Central memory CD8-positive, alpha-beta T cell (primary cell): ENCODE data around the gene DLGAP1.

Experiments
- ATAC-seq: fragments of 150-1000 bp; cut with Tn5 transposase; replicated peaks from 2 replicates; pipeline ENCODE4 v1.10.0; 2022; ENCODE audit warnings: mild to moderate bottlenecking, moderate FRiP score, moderate number of reproducible peaks; ENCODE audit not compliant: poor library complexity, severe bottlenecking; ENCODE audit errors: extremely low read depth
- DNase-seq, 2 donors: peaks; one replicate each; pipeline ENCODE4 v3.0.0; 2021; ENCODE audit warnings: low spot score in 2 of 2
- H3K27ac Mint-ChIP-seq: one replicate; pipeline ENCODE4 v1.8.0; 2022; ENCODE audit warnings: low read depth, mild to moderate bottlenecking, moderate library complexity, mixed read lengths
- H3K27me3 Mint-ChIP-seq: one replicate; pipeline ENCODE4 v1.8.0; 2022; ENCODE audit warnings: mixed read lengths
- H3K36me3 Mint-ChIP-seq: one replicate; pipeline ENCODE4 v1.8.0; 2022; ENCODE audit warnings: mild to moderate bottlenecking, moderate library complexity, mixed read lengths; ENCODE audit not compliant: insufficient read depth
- H3K4me1 Mint-ChIP-seq: one replicate; pipeline ENCODE4 v1.8.0; 2022; ENCODE audit warnings: mixed read lengths
- H3K4me3 Mint-ChIP-seq: one replicate; pipeline ENCODE4 v1.8.0; 2022; ENCODE audit warnings: mild to moderate bottlenecking, moderate library complexity, mixed read lengths
- H3K9me3 Mint-ChIP-seq: one replicate; pipeline ENCODE4 v1.8.0; 2022; ENCODE audit warnings: mixed read lengths

Gene DLGAP1

DNA sequence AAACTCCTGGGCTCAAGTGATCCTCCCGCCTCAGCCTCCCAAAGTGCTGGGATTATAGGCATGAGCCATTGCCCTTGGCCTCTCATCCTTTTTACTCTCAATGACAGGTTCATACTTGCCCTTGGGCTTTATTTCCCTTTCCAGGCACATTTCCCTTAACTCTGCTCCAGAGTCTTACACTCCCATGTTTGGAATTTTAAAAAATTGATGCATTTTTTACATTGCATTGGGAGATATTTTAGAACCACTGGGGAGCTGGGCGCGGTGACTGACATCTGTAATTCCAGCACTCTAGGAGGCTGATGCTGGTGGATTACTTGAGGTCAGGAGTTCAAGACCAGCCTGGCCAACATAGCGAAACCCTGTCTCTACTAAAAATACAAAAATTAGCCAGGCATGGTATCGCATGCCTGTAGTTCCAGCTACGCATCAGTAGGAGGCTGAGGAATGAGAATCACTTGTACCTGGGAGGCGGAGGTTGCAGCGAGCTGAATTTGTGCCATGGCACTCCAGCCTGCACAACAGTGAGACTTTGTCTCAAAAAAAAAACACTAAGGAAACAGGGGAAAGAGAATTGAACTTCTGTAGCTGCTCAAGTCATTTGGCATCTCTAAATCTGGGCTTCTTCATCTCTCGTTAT is 986.9 kb downstream of the DLGAP1 start:
- Mint-ChIP-seq H3K36me3 (peaks cover 4% of the 10 kb centered on the region), H3K9me3 (no peaks in the 10 kb centered on the region), H3K4me1 (peaks cover 23% of the 10 kb centered on the region), H3K4me3 (no peak overlapping the region), H3K27ac (no peak overlapping the region), H3K27me3 (no peaks in the 10 kb centered on the region)
- ATAC-seq: no peak
- DNase-seq: no peak

DNA sequence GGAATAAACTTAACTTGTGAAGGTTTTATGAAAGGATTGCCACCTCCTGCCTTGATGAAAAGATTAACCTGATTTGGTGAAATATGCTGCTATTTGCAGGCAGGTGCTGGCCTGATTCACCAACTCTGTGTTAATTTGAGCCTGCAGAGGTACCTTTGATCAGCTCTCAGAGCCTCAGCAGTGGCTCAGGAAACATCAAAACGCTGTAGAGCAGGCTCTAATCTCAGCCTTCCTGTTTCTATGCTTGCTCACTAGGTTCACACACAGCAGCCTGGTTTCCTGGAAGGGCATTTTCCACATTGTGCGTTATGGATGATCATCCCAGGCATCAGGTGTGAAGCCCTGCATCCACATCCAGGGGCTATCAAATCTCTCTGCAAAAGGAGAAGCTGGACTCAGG is 988.2 kb downstream of the DLGAP1 start:
- no peaks in the 10 kb centered on the region for H3K27me3 Mint-ChIP-seq
- peaks cover 27% of the 10 kb centered on the region for H3K4me1 Mint-ChIP-seq
- ATAC-seq (no peak), DNase-seq (no peak)
- H3K4me3 Mint-ChIP-seq: no peak overlapping the region
- H3K36me3 Mint-ChIP-seq: peaks cover 4% of the 10 kb centered on the region
- H3K9me3 Mint-ChIP-seq: no peaks in the 10 kb centered on the region
- no peak overlapping the region for H3K27ac Mint-ChIP-seq

- no peaks in the 10 kb centered on the region for H3K9me3 Mint-ChIP-seq
- H3K4me3 Mint-ChIP-seq: peak overlapping the region; percentile 25
- peaks cover 27% of the 10 kb centered on the region for H3K4me1 Mint-ChIP-seq
- H3K27me3 Mint-ChIP-seq: no peaks in the 10 kb centered on the region
- ATAC-seq (no peak), DNase-seq (no peak)
- no peak overlapping the region for H3K27ac Mint-ChIP-seq
- peaks cover 4% of the 10 kb centered on the region for H3K36me3 Mint-ChIP-seq
Observed at GRCh38 chr18:3466045-3466444, 989.1 kb downstream of the DLGAP1 start.

GRCh38 chr18:3463051-3463450 is 992.1 kb downstream of the DLGAP1 start:
- H3K4me1 Mint-ChIP-seq: peaks cover 49% of the 10 kb centered on the region
- no peak for DNase-seq
- H3K27me3 Mint-ChIP-seq: no peaks in the 10 kb centered on the region
- no peak overlapping the region for H3K27ac Mint-ChIP-seq
- H3K36me3 Mint-ChIP-seq: peaks cover 9% of the 10 kb centered on the region
- no peak overlapping the region for H3K4me3 Mint-ChIP-seq
- ATAC-seq: no peak
- H3K9me3 Mint-ChIP-seq: peaks cover 4% of the 10 kb centered on the region

DNA sequence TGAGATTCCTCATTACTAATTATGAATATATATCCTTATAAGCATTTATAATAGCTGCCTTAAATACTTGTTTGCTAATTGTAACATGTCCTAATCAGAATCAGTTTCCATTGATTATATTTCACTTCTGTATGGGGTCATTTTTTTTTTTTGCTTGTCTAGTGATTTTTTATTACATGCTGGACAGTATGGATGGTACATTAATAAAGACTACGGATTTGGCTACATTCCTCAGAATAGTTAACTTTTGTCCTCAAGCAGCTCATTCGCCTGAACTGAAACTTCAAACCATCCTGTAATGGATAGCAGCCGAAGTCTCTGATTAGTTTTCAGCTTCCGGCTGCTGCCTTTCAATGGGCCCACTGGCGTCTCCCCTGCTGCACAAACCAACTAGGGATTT is 993.4 kb downstream of the DLGAP1 start:
- Mint-ChIP-seq H3K4me1 (peaks cover 51% of the 10 kb centered on the region), H3K27ac (peak overlapping the region; percentile 51), H3K4me3 (no peak overlapping the region), H3K36me3 (peaks cover 19% of the 10 kb centered on the region), H3K27me3 (no peaks in the 10 kb centered on the region), H3K9me3 (peaks cover 4% of the 10 kb centered on the region)
- ATAC-seq: no peak
- no peak for DNase-seq

- no peak overlapping the region for H3K4me3 Mint-ChIP-seq
- DNase-seq (no peak), ATAC-seq (no peak)
- peaks cover 23% of the 10 kb centered on the region for H3K36me3 Mint-ChIP-seq
- H3K27ac Mint-ChIP-seq: peak overlapping the region; percentile 51
- H3K27me3 Mint-ChIP-seq: no peaks in the 10 kb centered on the region
- H3K9me3 Mint-ChIP-seq: peaks cover 4% of the 10 kb centered on the region
- H3K4me1 Mint-ChIP-seq: peaks cover 49% of the 10 kb centered on the region
Observed at GRCh38 chr18:3460823-3461398, 994.2 kb downstream of the DLGAP1 start.

- no peaks in the 10 kb centered on the region for H3K27me3 Mint-ChIP-seq
- DNase-seq (no peak), ATAC-seq (peak; percentile 37)
- H3K36me3 Mint-ChIP-seq: peaks cover 27% of the 10 kb centered on the region
- peaks cover 4% of the 10 kb centered on the region for H3K9me3 Mint-ChIP-seq
- peak overlapping the region; percentile 96 for H3K27ac Mint-ChIP-seq
- H3K4me1 Mint-ChIP-seq: peaks cover 55% of the 10 kb centered on the region
- H3K4me3 Mint-ChIP-seq: peak overlapping the region; percentile 55
Observed at GRCh38 chr18:3458952-3459853, 995.9 kb downstream of the DLGAP1 start.

- Mint-ChIP-seq H3K36me3 (peaks cover 27% of the 10 kb centered on the region), H3K9me3 (peaks cover 4% of the 10 kb centered on the region), H3K27me3 (no peaks in the 10 kb centered on the region), H3K4me1 (peaks cover 56% of the 10 kb centered on the region), H3K27ac (peak overlapping the region; percentile 96), H3K4me3 (peak overlapping the region; percentile 55)
- peak; percentile 77 for ATAC-seq
- peak in 1 of 2 donors; percentile 18 for DNase-seq
Observed at GRCh38 chr18:3458378-3458777, 996.7 kb downstream of the DLGAP1 start.

DNA sequence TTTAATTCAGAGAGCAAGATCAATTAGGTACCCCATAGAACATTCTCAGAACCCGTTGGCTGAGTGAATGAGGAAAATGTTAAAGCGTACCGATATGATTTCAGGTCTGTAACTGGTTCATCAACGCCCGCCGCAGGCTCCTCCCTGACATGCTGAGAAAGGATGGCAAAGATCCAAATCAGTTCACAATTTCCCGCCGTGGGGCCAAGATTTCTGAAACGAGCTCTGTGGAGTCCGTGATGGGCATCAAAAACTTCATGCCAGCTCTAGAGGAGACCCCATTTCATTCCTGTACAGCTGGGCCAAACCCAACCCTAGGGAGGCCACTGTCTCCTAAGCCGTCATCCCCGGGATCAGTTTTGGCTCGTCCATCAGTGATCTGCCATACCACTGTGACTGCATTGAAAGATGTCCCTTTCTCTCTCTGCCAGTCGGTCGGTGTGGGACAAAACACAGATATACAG is 997.8 kb downstream of the DLGAP1 start:
- no peak for ATAC-seq
- no peak for DNase-seq
- no peak overlapping the region for H3K4me3 Mint-ChIP-seq
- H3K27ac Mint-ChIP-seq: peak overlapping the region; percentile 96
- H3K36me3 Mint-ChIP-seq: peaks cover 32% of the 10 kb centered on the region
- peaks cover 4% of the 10 kb centered on the region for H3K9me3 Mint-ChIP-seq
- peaks cover 61% of the 10 kb centered on the region for H3K4me1 Mint-ChIP-seq
- no peaks in the 10 kb centered on the region for H3K27me3 Mint-ChIP-seq

- no peak overlapping the region for H3K4me3 Mint-ChIP-seq
- no peak for DNase-seq
- peaks cover 37% of the 10 kb centered on the region for H3K36me3 Mint-ChIP-seq
- H3K4me1 Mint-ChIP-seq: peaks cover 58% of the 10 kb centered on the region
- H3K9me3 Mint-ChIP-seq: peaks cover 4% of the 10 kb centered on the region
- ATAC-seq: no peak
- H3K27ac Mint-ChIP-seq: no peak overlapping the region
- no peaks in the 10 kb centered on the region for H3K27me3 Mint-ChIP-seq
Observed at GRCh38 chr18:3456686-3457069, 998.4 kb downstream of the DLGAP1 start.

GRCh38 chr18:3455907-3456685 is 999.0 kb downstream of the DLGAP1 start:
- H3K27ac Mint-ChIP-seq: no peak overlapping the region
- peaks cover 43% of the 10 kb centered on the region for H3K36me3 Mint-ChIP-seq
- DNase-seq (no peak), ATAC-seq (no peak)
- no peak overlapping the region for H3K4me3 Mint-ChIP-seq
- peaks cover 58% of the 10 kb centered on the region for H3K4me1 Mint-ChIP-seq
- peaks cover 4% of the 10 kb centered on the region for H3K9me3 Mint-ChIP-seq
- no peaks in the 10 kb centered on the region for H3K27me3 Mint-ChIP-seq

- ATAC-seq: no peak
Observed at GRCh38 chr18:3455090-3455635, 999.9 kb downstream of the DLGAP1 start.

More at GRCh38 chr18:3455090-3455635, 999.9 kb downstream of the DLGAP1 start:
- no peak overlapping the region for H3K4me3 Mint-ChIP-seq
- H3K36me3 Mint-ChIP-seq: peaks cover 47% of the 10 kb centered on the region
- no peaks in the 10 kb centered on the region for H3K27me3 Mint-ChIP-seq
- no peak for DNase-seq
- H3K4me1 Mint-ChIP-seq: peaks cover 54% of the 10 kb centered on the region
- H3K27ac Mint-ChIP-seq: peak overlapping the region; percentile 100
- H3K9me3 Mint-ChIP-seq: no peaks in the 10 kb centered on the region
